Mesenchymal stem cell (in vitro differentiated cells and primary cell): Measurements from ENCODE around the gene CFAP58. TPM values are rescaled to one million over a fixed set of nuclear protein-coding genes. Genes with fewer than 3 reads are reported as not detected.

ENCODE experiments used
- DNase-seq: peaks from one replicate; pipeline ENCODE4 v3.0.0-alpha.2; 2013
- H2AFZ ChIP-seq: one replicate; pipeline ENCODE4 v1.6.1; 2013; ENCODE audit warnings: low read depth, mild to moderate bottlenecking, control low read depth, inconsistent platforms, low read length, moderate library complexity
- H2AK5ac ChIP-seq: 2 replicates; pipeline ENCODE4 v1.6.1; 2013; ENCODE audit warnings: low read length, moderate library complexity, mild to moderate bottlenecking, inconsistent platforms; ENCODE audit not compliant: severe bottlenecking
- H2BK120ac ChIP-seq: one replicate; pipeline ENCODE4 v1.6.1; 2013; ENCODE audit warnings: low read depth, mild to moderate bottlenecking, inconsistent platforms, low read length, moderate library complexity
- H2BK12ac ChIP-seq, 2 experiments: one replicate each; pipeline ENCODE4 v1.6.1; 2013; ENCODE audit warnings: inconsistent platforms in 2 of 2, low read length in 2 of 2, mild to moderate bottlenecking in 2 of 2, moderate library complexity in 2 of 2, control low read depth in 1 of 2
- H2BK15ac ChIP-seq: one replicate; pipeline ENCODE4 v1.6.1; 2013; ENCODE audit warnings: mild to moderate bottlenecking, low read depth, inconsistent platforms; ENCODE audit not compliant: poor library complexity, severe bottlenecking
- H2BK5ac ChIP-seq: 2 replicates; pipeline ENCODE4 v1.6.1; 2013; ENCODE audit warnings: low read depth, mild to moderate bottlenecking, low read length, control low read depth, inconsistent platforms; ENCODE audit not compliant: poor library complexity, severe bottlenecking
- H3K14ac ChIP-seq, 2 experiments: one replicate each; pipeline ENCODE4 v1.6.1; 2013; ENCODE audit warnings: inconsistent platforms in 2 of 2, low read length in 2 of 2, control low read depth in 1 of 2, mild to moderate bottlenecking in 1 of 2, moderate library complexity in 1 of 2
- H3K18ac ChIP-seq, 2 experiments: one replicate each; pipeline ENCODE4 v1.6.1; 2013; ENCODE audit warnings: inconsistent platforms in 2 of 2, low read length in 2 of 2, control low read depth in 1 of 2, low read depth in 1 of 2, mild to moderate bottlenecking in 1 of 2
- H3K23ac ChIP-seq, 2 experiments: one replicate each; pipeline ENCODE4 v1.6.1; 2013; ENCODE audit warnings: inconsistent platforms in 2 of 2, low read length in 2 of 2, mild to moderate bottlenecking in 2 of 2, moderate library complexity in 2 of 2, control low read depth in 1 of 2
- H3K27ac ChIP-seq: 2 replicates; pipeline ENCODE4 v1.5.1; 2013; ENCODE audit warnings: mild to moderate bottlenecking, moderate library complexity, low read length, control low read depth, inconsistent platforms; ENCODE audit not compliant: poor library complexity, severe bottlenecking
- H3K27me3 ChIP-seq, 2 experiments: 2 replicates each; pipeline versions ENCODE4 v1.6.1 to v1.7.0; 2013; ENCODE audit warnings: low read length in 2 of 2, mild to moderate bottlenecking in 2 of 2, moderate library complexity in 2 of 2, control low read depth in 1 of 2, inconsistent platforms in 1 of 2; ENCODE audit not compliant: control insufficient read depth in 1 of 2, insufficient read depth in 1 of 2
- H3K36me3 ChIP-seq, 2 experiments: 2 replicates each; pipeline versions ENCODE4 v1.6.1 to v1.7.0; 2013; ENCODE audit warnings: low read length in 2 of 2, control low read depth in 1 of 2, inconsistent platforms in 1 of 2, low read depth in 1 of 2, mild to moderate bottlenecking in 1 of 2; ENCODE audit not compliant: insufficient read depth in 2 of 2, control insufficient read depth in 1 of 2
- H3K4ac ChIP-seq, 2 experiments: one replicate each; pipeline ENCODE4 v1.6.1; 2013; ENCODE audit warnings: inconsistent platforms in 2 of 2, low read length in 2 of 2, mild to moderate bottlenecking in 2 of 2, moderate library complexity in 2 of 2, control low read depth in 1 of 2, low read depth in 1 of 2
- H3K4me1 ChIP-seq: 2 replicates; pipeline ENCODE4 v1.6.1; 2013; ENCODE audit warnings: low read depth, low read length, control low read depth; ENCODE audit not compliant: control insufficient read depth, insufficient read depth
- H3K4me2 ChIP-seq: 2 replicates; pipeline ENCODE4 v1.6.1; 2013; ENCODE audit warnings: low read length, mild to moderate bottlenecking, inconsistent platforms; ENCODE audit not compliant: poor library complexity, severe bottlenecking
- H3K4me3 ChIP-seq, 2 experiments: 2 replicates each; pipeline versions ENCODE4 v1.5.1 to v1.7.0; 2013; ENCODE audit warnings: low read length in 2 of 2, mild to moderate bottlenecking in 2 of 2, control low read depth in 1 of 2, low read depth in 1 of 2; ENCODE audit not compliant: insufficient read depth in 1 of 2
- H3K79me1 ChIP-seq: replicated peaks from 2 replicates; pipeline ENCODE4 v1.6.1; 2013; ENCODE audit warnings: mild to moderate bottlenecking, control low read depth, low read length, inconsistent platforms; ENCODE audit not compliant: poor library complexity, severe bottlenecking
- H3K9ac ChIP-seq: 2 replicates; pipeline ENCODE4 v1.7.0; 2013; ENCODE audit warnings: mild to moderate bottlenecking, low read length, moderate library complexity
- H3K9me3 ChIP-seq: 2 replicates; pipeline ENCODE4 v1.7.0; 2013; ENCODE audit warnings: mild to moderate bottlenecking, low read length; ENCODE audit not compliant: control insufficient read depth
- H4K8ac ChIP-seq: one replicate; pipeline ENCODE4 v1.6.1; 2013; ENCODE audit warnings: inconsistent platforms, mild to moderate bottlenecking, low read length, moderate library complexity
- H4K91ac ChIP-seq: one replicate; pipeline ENCODE4 v1.6.1; 2013; ENCODE audit warnings: mild to moderate bottlenecking, low read length, inconsistent platforms
- WGBS: methylation state at CpG from one replicate; pipeline ENCODE4 v1.1.7; 2013; ENCODE audit warnings: mixed read lengths; 5-methylcytosine and 5-hydroxymethylcytosine counted together
- polyA plus RNA-seq, 2 experiments: library from polyadenylated mRNA; stranded (reverse); fragments of 200-250 nt; gene quantifications; one replicate each; pipeline ENCODE4 v1.2.3, GENCODE V29; 2013

Gene CFAP58, protein sequence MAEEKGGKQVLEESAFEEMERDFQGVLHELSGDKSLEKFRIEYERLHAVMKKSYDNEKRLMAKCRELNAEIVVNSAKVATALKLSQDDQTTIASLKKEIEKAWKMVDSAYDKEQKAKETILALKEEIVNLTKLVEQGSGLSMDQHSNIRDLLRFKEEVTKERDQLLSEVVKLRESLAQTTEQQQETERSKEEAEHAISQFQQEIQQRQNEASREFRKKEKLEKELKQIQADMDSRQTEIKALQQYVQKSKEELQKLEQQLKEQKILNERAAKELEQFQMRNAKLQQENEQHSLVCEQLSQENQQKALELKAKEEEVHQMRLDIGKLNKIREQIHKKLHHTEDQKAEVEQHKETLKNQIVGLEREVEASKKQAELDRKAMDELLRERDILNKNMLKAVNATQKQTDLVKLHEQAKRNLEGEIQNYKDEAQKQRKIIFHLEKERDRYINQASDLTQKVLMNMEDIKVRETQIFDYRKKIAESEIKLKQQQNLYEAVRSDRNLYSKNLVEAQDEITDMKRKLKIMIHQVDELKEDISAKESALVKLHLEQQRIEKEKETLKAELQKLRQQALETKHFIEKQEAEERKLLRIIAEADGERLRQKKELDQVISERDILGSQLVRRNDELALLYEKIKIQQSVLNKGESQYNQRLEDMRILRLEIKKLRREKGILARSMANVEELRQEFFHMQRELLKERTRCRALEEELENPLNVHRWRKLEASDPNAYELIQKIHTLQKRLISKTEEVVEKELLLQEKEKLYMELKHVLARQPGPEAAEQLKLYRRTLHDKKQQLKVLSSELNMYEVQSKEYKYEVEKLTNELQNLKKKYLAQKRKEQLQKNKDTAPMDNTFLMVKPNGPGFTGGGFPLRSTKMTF
- 0.12 TPM for polyA plus RNA-seq (2013, experiment 1 of 2)
- polyA plus RNA-seq (2013, experiment 2 of 2) = 0.11 TPM

DNA sequence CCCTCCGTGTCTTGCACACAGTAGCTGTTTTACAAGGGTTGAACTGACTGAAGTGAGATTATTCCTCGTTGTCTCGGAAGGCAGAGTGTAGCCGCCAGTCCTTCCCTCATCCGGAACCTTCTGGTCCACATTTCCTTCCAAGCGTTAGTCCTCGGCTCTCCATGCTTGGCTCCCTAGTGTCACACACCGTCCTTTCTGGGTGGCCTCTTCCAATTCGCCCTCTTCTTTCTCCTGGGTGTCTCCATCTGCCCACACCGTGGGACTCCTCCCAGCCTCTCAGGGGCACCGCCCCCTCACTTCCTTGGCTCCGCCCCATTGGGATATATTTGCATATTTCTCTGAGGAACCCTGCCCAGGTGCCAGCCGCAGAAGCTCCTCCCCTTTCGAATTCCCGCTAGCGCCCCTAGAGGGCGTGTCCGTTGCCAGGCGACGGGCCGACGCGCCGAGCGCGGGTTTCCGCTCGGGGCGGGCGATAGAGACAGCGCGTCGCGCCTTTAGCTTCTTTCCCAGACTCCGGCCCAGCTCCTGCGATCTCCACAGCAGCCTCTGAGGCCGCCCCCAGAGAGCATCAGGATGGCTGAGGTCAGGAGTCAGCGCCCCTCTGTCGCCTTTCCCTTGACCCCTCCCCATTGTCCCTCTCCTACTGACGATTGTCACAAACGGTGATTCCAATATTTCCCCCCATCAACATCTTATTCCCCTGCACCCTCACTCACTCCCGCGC lies at the start of gene CFAP58:
Gene CFAP58 (plus strand): TSS at position 509 of the 724 bp plus-strand sequence. CDS start 65 bp downstream, at position 574.
- Histone ChIP-seq H4K91ac (no peak within 1 kb of the TSS), H3K79me1 (no peaks in the 10 kb centered on the region), H4K8ac (no peak within 1 kb of the TSS), H3K4me3 (peak within 1 kb of the TSS in 1 of 2 experiments; percentile 85), H2AFZ (peak within 1 kb of the TSS; percentile 29), H3K14ac (no peak within 1 kb of the TSS), H2BK5ac (no peak within 1 kb of the TSS), H2BK120ac (no peak within 1 kb of the TSS), H2BK15ac (no peak within 1 kb of the TSS), H3K4ac (no peak within 1 kb of the TSS), H3K4me2 (peak within 1 kb of the TSS; percentile 26), H3K36me3 (no peaks in the 10 kb centered on the region), H2BK12ac (no peak within 1 kb of the TSS), H3K27ac (no peak within 1 kb of the TSS), H3K23ac (no peak within 1 kb of the TSS), H3K18ac (peak within 1 kb of the TSS in 1 of 2 experiments; percentile 29), H2AK5ac (no peak within 1 kb of the TSS), H3K4me1 (peaks cover 6% of the 10 kb centered on the region), H3K9ac (peak within 1 kb of the TSS; percentile 73), H3K27me3 (peaks cover 0 to 18% of the 10 kb centered on the region in 2 experiments), H3K9me3 (no peaks in the 10 kb centered on the region)
- 8% methylated on average over 43 of the region's 43 CpGs for WGBS
- DNase-seq = peak; percentile 88

DNA sequence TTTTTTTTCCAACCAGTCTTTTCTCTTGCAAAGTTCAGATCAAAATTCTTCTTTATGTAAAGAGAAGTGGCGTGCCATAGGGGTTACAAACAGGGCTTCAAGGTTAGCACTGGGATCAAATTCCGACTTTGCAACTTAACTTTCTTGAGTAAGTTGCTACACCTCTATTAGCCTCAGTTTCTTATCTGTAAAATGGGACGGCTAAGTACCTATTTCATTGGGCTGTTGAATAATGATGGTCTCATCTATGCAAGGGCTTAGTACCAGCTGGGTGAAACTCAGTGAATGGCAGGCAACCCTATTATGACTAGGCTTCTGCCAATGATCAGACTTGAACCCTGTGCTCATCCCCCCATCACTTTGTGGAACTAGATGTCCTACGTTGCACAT lies 49.3 kb upstream of the CFAP58 start:
- Histone ChIP-seq H4K8ac (no peak overlapping the region), H2BK15ac (no peak overlapping the region), H2BK12ac (no peak overlapping the region), H3K18ac (no peak overlapping the region), H3K79me1 (no peaks in the 10 kb centered on the region), H3K4me1 (peaks cover 14% of the 10 kb centered on the region), H2AK5ac (no peak overlapping the region), H3K4me2 (no peak overlapping the region), H3K23ac (no peak overlapping the region), H3K9me3 (no peaks in the 10 kb centered on the region), H2AFZ (no peak overlapping the region), H3K27ac (no peak overlapping the region), H3K4me3 (no peak overlapping the region), H3K14ac (no peak overlapping the region), H3K4ac (no peak overlapping the region), H4K91ac (no peak overlapping the region), H3K9ac (no peak overlapping the region), H2BK120ac (no peak overlapping the region), H3K27me3 (no peaks in the 10 kb centered on the region), H2BK5ac (no peak overlapping the region), H3K36me3 (peaks cover 3 to 21% of the 10 kb centered on the region in 2 experiments)
- DNase-seq = no peak
- WGBS = 98% methylated on average over 3 of the region's 4 CpGs

DNA sequence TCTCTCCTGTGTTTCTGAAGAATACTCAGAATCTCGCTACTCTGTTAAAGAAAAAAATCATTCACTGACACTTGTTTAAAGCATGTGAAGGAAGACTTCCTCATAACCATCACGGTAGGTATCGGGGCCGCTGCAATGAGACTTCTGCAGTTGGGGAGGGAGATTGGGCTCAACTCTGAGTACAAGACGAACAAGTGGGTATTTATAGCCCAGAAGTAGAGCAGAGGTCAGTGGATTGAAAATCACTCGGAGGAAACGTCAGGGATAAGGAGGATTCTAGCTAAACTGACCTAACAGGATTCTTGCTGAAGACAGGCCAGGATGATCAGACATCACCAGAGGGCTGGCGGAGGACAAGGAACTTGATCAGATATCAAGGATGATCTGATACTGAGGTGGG lies 48.7 kb upstream of the CFAP58 start:
- Histone ChIP-seq H3K4me3 (no peak overlapping the region), H3K9me3 (no peaks in the 10 kb centered on the region), H3K27ac (no peak overlapping the region), H3K27me3 (no peaks in the 10 kb centered on the region), H2AFZ (no peak overlapping the region), H3K4ac (no peak overlapping the region), H3K9ac (peak overlapping the region; percentile 32), H3K4me2 (no peak overlapping the region), H2BK5ac (no peak overlapping the region), H4K91ac (no peak overlapping the region), H3K14ac (no peak overlapping the region), H4K8ac (no peak overlapping the region), H2BK15ac (no peak overlapping the region), H3K4me1 (peaks cover 15% of the 10 kb centered on the region), H2BK12ac (no peak overlapping the region), H3K36me3 (peaks cover 5 to 21% of the 10 kb centered on the region in 2 experiments), H3K23ac (no peak overlapping the region), H3K18ac (no peak overlapping the region), H2AK5ac (no peak overlapping the region), H3K79me1 (peaks cover 1% of the 10 kb centered on the region), H2BK120ac (no peak overlapping the region)
- 79% methylated on average over 7 of the region's 8 CpGs for WGBS
- no peak for DNase-seq
